ENCODE results near the gene IMP4. TPM values are rescaled to one million over a fixed set of nuclear protein-coding genes. Genes with fewer than 3 reads are reported as not detected.

The IMP4 gene
- total and polyA plus RNA-seq, 2 of the 13 experiments (the other 11 are each of a cell fraction or from before 2014, with no cell fraction given), result 142 to 158 TPM

DNA sequence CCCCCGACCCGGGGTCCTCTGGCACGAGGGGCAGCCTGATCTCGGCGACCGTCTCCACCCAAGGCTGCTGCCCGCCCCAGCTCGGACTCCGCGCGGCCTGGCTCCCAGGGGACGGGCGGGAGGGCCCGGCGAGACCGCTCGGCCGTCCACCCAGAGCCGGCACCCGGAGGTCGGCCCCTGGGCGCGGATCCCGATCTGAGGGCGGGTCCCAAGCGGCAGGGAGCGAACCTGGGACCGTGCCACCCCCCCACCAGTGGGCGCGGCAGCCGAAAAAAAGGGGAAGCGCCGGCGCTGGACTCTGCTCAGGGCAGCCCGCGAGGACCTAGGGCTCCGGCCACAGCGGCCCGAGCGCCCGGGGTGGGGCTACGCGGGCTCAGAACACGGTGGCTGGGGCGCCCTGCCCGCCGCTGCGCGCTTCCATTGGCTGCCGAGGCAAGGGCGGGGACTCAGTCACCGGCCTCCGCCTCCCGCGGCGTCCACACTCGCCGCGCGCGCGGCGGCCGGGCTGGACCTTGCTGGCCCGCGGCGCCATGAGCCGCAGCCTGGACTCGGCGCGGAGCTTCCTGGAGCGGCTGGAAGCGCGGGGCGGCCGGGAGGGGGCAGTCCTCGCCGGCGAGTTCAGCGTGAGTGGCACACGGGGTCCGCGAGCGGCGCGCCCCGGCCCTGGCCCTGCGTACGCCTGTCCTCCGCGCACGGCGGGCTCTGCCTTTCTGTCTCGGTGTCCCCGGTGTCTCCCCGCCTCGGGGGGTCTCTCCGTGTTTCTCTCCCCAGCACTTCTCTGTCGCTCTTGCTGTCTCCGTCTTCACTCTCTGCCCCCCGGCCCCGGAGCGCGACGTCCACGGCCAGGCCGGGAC is 13.1 kb downstream of the IMP4 start, which contains the start of gene PTPN18 (continued):
- TF ChIP-seq MTA1 (CRISPR knock-in tag; IDR thresholded peaks at IDR 0.05; ENCODE audit: borderline replicate concordance), result peak; percentile 51; the same call in 1 of the 2 replicates
- TF ChIP-seq BRCA1 (CRISPR knock-in tag; IDR thresholded peaks at IDR 0.05), result no peak
- no peak for TF ChIP-seq YEATS2 (CRISPR knock-in tag; IDR thresholded peaks at IDR 0.05; ENCODE audit: borderline replicate concordance)
- TF ChIP-seq ZNF616 (CRISPR knock-in tag; IDR thresholded peaks at IDR 0.05; ENCODE audit: low read depth), result no peak
- no peak for TF ChIP-seq ZNF160 (CRISPR knock-in tag; IDR thresholded peaks at IDR 0.05)
- TF ChIP-seq ZNF83 (CRISPR knock-in tag; IDR thresholded peaks at IDR 0.05; ENCODE audit: borderline replicate concordance), result no peak
- no peak for TF ChIP-seq ZNF256 (CRISPR knock-in tag; conservative IDR thresholded peaks at IDR 0.05)
- TF ChIP-seq, protein P1, sequence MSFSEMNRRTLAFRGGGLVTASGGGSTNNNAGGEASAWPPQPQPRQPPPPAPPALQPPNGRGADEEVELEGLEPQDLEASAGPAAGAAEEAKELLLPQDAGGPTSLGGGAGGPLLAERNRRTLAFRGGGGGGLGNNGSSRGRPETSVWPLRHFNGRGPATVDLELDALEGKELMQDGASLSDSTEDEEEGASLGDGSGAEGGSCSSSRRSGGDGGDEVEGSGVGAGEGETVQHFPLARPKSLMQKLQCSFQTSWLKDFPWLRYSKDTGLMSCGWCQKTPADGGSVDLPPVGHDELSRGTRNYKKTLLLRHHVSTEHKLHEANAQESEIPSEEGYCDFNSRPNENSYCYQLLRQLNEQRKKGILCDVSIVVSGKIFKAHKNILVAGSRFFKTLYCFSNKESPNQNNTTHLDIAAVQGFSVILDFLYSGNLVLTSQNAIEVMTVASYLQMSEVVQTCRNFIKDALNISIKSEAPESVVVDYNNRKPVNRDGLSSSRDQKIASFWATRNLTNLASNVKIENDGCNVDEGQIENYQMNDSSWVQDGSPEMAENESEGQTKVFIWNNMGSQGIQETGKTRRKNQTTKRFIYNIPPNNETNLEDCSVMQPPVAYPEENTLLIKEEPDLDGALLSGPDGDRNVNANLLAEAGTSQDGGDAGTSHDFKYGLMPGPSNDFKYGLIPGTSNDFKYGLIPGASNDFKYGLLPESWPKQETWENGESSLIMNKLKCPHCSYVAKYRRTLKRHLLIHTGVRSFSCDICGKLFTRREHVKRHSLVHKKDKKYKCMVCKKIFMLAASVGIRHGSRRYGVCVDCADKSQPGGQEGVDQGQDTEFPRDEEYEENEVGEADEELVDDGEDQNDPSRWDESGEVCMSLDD (CRISPR knock-in tag; IDR thresholded peaks at IDR 0.05; ENCODE audit: borderline replicate concordance), result peak; percentile 7; the same call in 1 of the 2 replicates
- no peak for TF ChIP-seq ZNF615 (CRISPR knock-in tag; IDR thresholded peaks at IDR 0.05; ENCODE audit: borderline replicate concordance)
- TF ChIP-seq SALL1 (CRISPR knock-in tag; IDR thresholded peaks at IDR 0.05), result no peak; the same call in none of the 2 replicates
- TF ChIP-seq PCBP2 (optimal IDR thresholded peaks at IDR 0.05; ENCODE audit: low read depth, low read length, poor library complexity, severe bottlenecking), result no peak
- TF ChIP-seq IKZF1 (IDR thresholded peaks at IDR 0.05), result no peak
- TF ChIP-seq CREB1 (IDR thresholded peaks at IDR 0.05), result peak; percentile 7; the same call in 1 of the 2 replicates
- no peak for TF ChIP-seq CREB1 (CRISPR knock-in tag; IDR thresholded peaks at IDR 0.05)
- TF ChIP-seq EED (CRISPR knock-in tag; IDR thresholded peaks at IDR 0.05), result peak; percentile 53; the same call in 1 of the 2 replicates
- TF ChIP-seq SMAD1 (CRISPR knock-in tag; IDR thresholded peaks at IDR 0.05; ENCODE audit: borderline replicate concordance, low read depth), result peak; percentile 19; the same call in 1 of the 2 replicates
- TF ChIP-seq IRX3 (CRISPR knock-in tag; IDR thresholded peaks at IDR 0.05; ENCODE audit: borderline replicate concordance, low read depth), result 0 out of 2 replicates have a peak, but pooled peaks have one; percentile 52
- peak; percentile 51; the same call in 1 of the 2 replicates for TF ChIP-seq NR2F2 (IDR thresholded peaks at IDR 0.05; ENCODE audit: borderline replicate concordance, low read depth)
- TF ChIP-seq ZNF382 (CRISPR knock-in tag; IDR thresholded peaks at IDR 0.05; ENCODE audit: borderline replicate concordance), result no peak
- no peak; the same call in 1 of the 2 replicates for TF ChIP-seq ZNF589 (CRISPR knock-in tag; conservative IDR thresholded peaks at IDR 0.05)
- no peak; the same call in 1 of the 2 replicates for TF ChIP-seq ZNF350 (CRISPR knock-in tag; IDR thresholded peaks at IDR 0.05; ENCODE audit: borderline replicate concordance, low read depth)
- TF ChIP-seq ZNF556 (CRISPR knock-in tag; IDR thresholded peaks at IDR 0.05; ENCODE audit: borderline replicate concordance), result no peak; the same call in 1 of the 2 replicates
- TF ChIP-seq, protein P2, sequence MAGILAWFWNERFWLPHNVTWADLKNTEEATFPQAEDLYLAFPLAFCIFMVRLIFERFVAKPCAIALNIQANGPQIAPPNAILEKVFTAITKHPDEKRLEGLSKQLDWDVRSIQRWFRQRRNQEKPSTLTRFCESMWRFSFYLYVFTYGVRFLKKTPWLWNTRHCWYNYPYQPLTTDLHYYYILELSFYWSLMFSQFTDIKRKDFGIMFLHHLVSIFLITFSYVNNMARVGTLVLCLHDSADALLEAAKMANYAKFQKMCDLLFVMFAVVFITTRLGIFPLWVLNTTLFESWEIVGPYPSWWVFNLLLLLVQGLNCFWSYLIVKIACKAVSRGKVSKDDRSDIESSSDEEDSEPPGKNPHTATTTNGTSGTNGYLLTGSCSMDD (CRISPR knock-in tag; IDR thresholded peaks at IDR 0.05), result no peak
- 0 out of 2 replicates have a peak, but pooled peaks have one; percentile 68 for TF ChIP-seq SMAD9 (CRISPR knock-in tag; IDR thresholded peaks at IDR 0.05)
- no peak for TF ChIP-seq NR2F6 (IDR thresholded peaks at IDR 0.05)
- no peak for TF ChIP-seq NR2F6 (CRISPR knock-in tag; IDR thresholded peaks at IDR 0.05)
